HepG2 (cell line): Measurements from ENCODE around the gene CTBP1. TPM values are rescaled to one million over a fixed set of nuclear protein-coding genes. Genes with fewer than 3 reads are reported as not detected.

Experiments
- NFKB2 ChIP-seq: sonication (generic); formaldehyde crosslinking; IDR thresholded peaks from 2 replicates; pipeline ENCODE4 v1.4.0; 2020; ENCODE audit warnings: missing genetic modification reagents, borderline replicate concordance
- NFYB ChIP-seq: sonication (generic); formaldehyde crosslinking; IDR thresholded peaks from 2 replicates; pipeline ENCODE4 v1.4.0; 2020; ENCODE audit warnings: missing genetic modification reagents
- RORA ChIP-seq: sonication (generic); formaldehyde crosslinking; IDR thresholded peaks from 2 replicates; pipeline ENCODE4 v1.5.0; 2020; ENCODE audit warnings: mild to moderate bottlenecking, missing genetic modification reagents, moderate library complexity
- ZNF138 ChIP-seq: sonication (generic); formaldehyde crosslinking; IDR thresholded peaks from 2 replicates; pipeline ENCODE4 v1.5.0; 2020; ENCODE audit warnings: mild to moderate bottlenecking, low read depth, missing genetic modification reagents
- polyA plus RNA-seq, 8 experiments: library from polyadenylated mRNA; depleted of rRNA in 3 of 8; stranded (reverse) in 7 of 8; unstranded in 1 of 8; fragments of >200 nt; fragmentation: Illumina TruSeq in 4 of 8; extraction: Trizol in 4 of 8; gene quantifications; 2 replicates each; pipeline versions ENCODE4 v1.2.1 to v1.2.3, GENCODE V29; 2011 to 2016; ENCODE audit warnings: low read depth in 4 of 8, missing spikeins in 1 of 8, mixed read lengths in 1 of 8; ENCODE audit not compliant: insufficient read depth in 1 of 8
- total RNA-seq, 5 experiments: library from RNA; depleted of rRNA; stranded (reverse); fragments of >200 nt; fragmentation: Illumina TruSeq; extraction: Trizol; gene quantifications; 2 replicates each; pipeline ENCODE4 v1.2.3, GENCODE V29; 2016; ENCODE audit warnings: low read depth in 1 of 5
- TF ChIP-seq, protein P1 (sequence below): sonication (generic); formaldehyde crosslinking; IDR thresholded peaks from 2 replicates; pipeline ENCODE4 v1.5.1; 2020; ENCODE audit warnings: mild to moderate bottlenecking, missing genetic modification reagents, moderate library complexity
- TF ChIP-seq, protein P2 (sequence below), 2 experiments: sonication (generic) in 1 of 2; formaldehyde crosslinking in 1 of 2; IDR thresholded peaks; 2 replicates each; pipeline versions ENCODE4 v1.4.0 to v1.6.1; 2018 to 2020; ENCODE audit warnings: missing genetic modification reagents in 2 of 2, borderline replicate concordance in 1 of 2, low read depth in 1 of 2, mild to moderate bottlenecking in 1 of 2, missing biosample characterization in 1 of 2
- TF ChIP-seq, protein P3 (sequence below): sonication (generic); formaldehyde crosslinking; IDR thresholded peaks from 2 replicates; pipeline ENCODE4 v1.4.0; 2020; ENCODE audit warnings: missing genetic modification reagents
- TF ChIP-seq, protein P4 (sequence below): sonication (generic); formaldehyde crosslinking; IDR thresholded peaks from 2 replicates; pipeline ENCODE4 v1.4.0; 2020; ENCODE audit warnings: mild to moderate bottlenecking, missing genetic modification reagents

The CTBP1 gene
- total and polyA plus RNA-seq, 2 of the 13 experiments (the other 11 are each of a cell fraction or from before 2014, with no cell fraction given), result 78.5 to 112 TPM

DNA sequence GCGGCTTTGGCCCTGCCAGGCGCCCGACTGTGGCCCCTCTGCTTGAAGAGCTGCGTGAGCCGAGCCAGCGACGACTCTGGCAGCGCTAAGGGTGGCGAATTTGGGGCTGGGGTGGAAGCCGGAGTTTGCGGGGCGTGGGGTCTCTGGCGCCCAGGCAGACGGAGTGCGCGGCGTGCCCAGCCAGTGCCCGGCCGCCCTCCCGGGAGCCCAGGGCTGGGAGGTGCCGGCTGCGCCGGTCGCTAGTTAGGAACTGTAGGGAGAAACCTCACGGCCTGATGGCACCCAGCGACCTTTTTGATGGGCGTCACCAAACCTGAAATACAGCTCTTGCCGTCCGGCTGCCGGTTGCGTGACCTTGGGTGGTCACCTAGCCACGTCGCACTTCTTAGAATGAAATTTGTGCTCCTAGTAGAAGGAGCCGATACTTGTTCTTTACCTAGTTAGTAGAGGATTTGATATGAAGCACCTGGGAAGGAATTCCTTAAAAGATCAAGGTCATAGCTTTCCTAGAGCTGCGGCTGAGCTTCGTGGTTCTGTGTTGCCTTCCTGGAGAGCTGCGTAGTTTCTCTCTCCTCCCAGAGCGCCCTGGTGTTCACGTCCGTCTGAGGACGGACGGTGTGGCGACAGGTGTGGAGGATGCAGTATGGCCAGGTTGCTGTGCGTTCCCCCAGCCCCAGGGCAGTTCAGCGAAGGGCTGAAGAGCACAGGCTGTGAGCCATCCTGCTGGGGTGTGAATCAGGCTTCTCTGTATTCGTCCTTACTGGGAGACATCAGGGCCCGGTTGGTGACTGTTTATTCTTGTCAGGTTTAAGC lies 41.4 kb upstream of the CTBP1 start (continued):
- TF ChIP-seq, protein P1, sequence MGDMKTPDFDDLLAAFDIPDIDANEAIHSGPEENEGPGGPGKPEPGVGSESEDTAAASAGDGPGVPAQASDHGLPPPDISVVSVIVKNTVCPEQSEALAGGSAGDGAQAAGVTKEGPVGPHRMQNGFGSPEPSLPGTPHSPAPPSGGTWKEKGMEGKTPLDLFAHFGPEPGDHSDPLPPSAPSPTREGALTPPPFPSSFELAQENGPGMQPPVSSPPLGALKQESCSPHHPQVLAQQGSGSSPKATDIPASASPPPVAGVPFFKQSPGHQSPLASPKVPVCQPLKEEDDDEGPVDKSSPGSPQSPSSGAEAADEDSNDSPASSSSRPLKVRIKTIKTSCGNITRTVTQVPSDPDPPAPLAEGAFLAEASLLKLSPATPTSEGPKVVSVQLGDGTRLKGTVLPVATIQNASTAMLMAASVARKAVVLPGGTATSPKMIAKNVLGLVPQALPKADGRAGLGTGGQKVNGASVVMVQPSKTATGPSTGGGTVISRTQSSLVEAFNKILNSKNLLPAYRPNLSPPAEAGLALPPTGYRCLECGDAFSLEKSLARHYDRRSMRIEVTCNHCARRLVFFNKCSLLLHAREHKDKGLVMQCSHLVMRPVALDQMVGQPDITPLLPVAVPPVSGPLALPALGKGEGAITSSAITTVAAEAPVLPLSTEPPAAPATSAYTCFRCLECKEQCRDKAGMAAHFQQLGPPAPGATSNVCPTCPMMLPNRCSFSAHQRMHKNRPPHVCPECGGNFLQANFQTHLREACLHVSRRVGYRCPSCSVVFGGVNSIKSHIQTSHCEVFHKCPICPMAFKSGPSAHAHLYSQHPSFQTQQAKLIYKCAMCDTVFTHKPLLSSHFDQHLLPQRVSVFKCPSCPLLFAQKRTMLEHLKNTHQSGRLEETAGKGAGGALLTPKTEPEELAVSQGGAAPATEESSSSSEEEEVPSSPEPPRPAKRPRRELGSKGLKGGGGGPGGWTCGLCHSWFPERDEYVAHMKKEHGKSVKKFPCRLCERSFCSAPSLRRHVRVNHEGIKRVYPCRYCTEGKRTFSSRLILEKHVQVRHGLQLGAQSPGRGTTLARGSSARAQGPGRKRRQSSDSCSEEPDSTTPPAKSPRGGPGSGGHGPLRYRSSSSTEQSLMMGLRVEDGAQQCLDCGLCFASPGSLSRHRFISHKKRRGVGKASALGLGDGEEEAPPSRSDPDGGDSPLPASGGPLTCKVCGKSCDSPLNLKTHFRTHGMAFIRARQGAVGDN (CRISPR knock-in tag), result 0 out of 2 replicates have a peak, but pooled peaks have one; percentile 3
- TF ChIP-seq, protein P2, sequence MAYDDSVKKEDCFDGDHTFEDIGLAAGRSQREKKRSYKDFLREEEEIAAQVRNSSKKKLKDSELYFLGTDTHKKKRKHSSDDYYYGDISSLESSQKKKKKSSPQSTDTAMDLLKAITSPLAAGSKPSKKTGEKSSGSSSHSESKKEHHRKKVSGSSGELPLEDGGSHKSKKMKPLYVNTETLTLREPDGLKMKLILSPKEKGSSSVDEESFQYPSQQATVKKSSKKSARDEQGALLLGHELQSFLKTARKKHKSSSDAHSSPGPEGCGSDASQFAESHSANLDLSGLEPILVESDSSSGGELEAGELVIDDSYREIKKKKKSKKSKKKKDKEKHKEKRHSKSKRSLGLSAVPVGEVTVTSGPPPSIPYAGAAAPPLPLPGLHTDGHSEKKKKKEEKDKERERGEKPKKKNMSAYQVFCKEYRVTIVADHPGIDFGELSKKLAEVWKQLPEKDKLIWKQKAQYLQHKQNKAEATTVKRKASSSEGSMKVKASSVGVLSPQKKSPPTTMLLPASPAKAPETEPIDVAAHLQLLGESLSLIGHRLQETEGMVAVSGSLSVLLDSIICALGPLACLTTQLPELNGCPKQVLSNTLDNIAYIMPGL (CRISPR knock-in tag; IDR thresholded peaks at IDR 0.05; ENCODE audit: borderline replicate concordance in 1 of 2, low read depth in 1 of 2), result peak in 1 of 2 experiments; percentile 4; a peak in 1 of 4 replicates
- TF ChIP-seq NFYB, result no peak
- TF ChIP-seq ZNF138 (CRISPR knock-in tag), result peak; percentile 36; the same call in 1 of the 2 replicates
- TF ChIP-seq NFKB2 (CRISPR knock-in tag), result peak; percentile 45; the same call in 1 of the 2 replicates
- TF ChIP-seq, protein P3, sequence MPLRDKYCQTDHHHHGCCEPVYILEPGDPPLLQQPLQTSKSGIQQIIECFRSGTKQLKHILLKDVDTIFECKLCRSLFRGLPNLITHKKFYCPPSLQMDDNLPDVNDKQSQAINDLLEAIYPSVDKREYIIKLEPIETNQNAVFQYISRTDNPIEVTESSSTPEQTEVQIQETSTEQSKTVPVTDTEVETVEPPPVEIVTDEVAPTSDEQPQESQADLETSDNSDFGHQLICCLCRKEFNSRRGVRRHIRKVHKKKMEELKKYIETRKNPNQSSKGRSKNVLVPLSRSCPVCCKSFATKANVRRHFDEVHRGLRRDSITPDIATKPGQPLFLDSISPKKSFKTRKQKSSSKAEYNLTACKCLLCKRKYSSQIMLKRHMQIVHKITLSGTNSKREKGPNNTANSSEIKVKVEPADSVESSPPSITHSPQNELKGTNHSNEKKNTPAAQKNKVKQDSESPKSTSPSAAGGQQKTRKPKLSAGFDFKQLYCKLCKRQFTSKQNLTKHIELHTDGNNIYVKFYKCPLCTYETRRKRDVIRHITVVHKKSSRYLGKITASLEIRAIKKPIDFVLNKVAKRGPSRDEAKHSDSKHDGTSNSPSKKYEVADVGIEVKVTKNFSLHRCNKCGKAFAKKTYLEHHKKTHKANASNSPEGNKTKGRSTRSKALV, result peak; percentile 67; the same call in 1 of the 2 replicates
- no peak for TF ChIP-seq RORA
- TF ChIP-seq, protein P4, sequence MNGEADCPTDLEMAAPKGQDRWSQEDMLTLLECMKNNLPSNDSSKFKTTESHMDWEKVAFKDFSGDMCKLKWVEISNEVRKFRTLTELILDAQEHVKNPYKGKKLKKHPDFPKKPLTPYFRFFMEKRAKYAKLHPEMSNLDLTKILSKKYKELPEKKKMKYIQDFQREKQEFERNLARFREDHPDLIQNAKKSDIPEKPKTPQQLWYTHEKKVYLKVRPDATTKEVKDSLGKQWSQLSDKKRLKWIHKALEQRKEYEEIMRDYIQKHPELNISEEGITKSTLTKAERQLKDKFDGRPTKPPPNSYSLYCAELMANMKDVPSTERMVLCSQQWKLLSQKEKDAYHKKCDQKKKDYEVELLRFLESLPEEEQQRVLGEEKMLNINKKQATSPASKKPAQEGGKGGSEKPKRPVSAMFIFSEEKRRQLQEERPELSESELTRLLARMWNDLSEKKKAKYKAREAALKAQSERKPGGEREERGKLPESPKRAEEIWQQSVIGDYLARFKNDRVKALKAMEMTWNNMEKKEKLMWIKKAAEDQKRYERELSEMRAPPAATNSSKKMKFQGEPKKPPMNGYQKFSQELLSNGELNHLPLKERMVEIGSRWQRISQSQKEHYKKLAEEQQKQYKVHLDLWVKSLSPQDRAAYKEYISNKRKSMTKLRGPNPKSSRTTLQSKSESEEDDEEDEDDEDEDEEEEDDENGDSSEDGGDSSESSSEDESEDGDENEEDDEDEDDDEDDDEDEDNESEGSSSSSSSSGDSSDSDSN (CRISPR knock-in tag), result peak; percentile 35; the same call in 1 of the 2 replicates
- TF ChIP-seq, all 625 proteins: peak for 18
